ENCODE measurements around the gene CBFA2T2.
A peak's percentile ranks its signal among the peaks of the same experiment; 100 is the strongest.

DNA sequence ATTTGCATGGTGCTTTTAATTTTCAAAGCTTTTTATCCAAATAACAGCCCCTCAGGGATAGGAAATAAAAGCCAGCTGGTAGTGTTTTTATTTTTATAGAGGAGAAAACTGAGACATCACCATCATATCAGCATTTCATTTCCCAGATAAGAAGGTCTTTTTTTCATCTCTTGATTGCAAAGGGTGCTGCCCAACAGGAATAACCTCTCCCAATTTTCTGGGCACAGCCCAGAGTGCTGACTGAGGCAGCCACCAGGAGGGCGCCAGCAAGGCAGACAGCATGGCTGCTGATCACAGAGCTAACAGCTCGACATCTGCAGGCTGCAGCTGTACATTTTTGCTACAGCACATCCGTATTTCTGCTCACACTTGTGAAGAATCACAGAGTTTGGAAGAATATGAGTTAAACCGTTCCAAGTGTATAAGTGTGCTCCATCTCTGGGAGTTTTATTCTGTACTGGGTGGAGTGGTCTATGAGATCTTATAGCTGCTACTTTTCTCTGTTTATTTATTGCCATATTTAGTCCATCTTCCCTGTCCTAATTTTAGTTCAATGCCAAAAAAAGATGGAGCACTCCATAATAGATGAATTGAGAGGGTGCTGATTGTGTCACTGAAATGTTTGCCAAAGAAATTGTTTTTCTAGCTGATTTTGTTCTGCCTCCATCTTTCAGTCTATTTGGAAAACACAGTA, 86.7 kb downstream of the CBFA2T2 start:
- TF ChIP-seq, protein P1, sequence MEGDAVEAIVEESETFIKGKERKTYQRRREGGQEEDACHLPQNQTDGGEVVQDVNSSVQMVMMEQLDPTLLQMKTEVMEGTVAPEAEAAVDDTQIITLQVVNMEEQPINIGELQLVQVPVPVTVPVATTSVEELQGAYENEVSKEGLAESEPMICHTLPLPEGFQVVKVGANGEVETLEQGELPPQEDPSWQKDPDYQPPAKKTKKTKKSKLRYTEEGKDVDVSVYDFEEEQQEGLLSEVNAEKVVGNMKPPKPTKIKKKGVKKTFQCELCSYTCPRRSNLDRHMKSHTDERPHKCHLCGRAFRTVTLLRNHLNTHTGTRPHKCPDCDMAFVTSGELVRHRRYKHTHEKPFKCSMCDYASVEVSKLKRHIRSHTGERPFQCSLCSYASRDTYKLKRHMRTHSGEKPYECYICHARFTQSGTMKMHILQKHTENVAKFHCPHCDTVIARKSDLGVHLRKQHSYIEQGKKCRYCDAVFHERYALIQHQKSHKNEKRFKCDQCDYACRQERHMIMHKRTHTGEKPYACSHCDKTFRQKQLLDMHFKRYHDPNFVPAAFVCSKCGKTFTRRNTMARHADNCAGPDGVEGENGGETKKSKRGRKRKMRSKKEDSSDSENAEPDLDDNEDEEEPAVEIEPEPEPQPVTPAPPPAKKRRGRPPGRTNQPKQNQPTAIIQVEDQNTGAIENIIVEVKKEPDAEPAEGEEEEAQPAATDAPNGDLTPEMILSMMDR (IDR thresholded peaks at IDR 0.05; ENCODE audit: borderline replicate concordance, extremely low read depth, low read length, poor library complexity, severe bottlenecking) = peak; percentile 16
- TF ChIP-seq EZH2 (IDR thresholded peaks at IDR 0.05; ENCODE audit: borderline replicate concordance, low read depth, low read length, severe bottlenecking) = no peak

Measured in DND-41 (cell line).